Measurements from ENCODE around the gene KLHL34. TPM values are rescaled to one million over a fixed set of nuclear protein-coding genes. Genes with fewer than 3 reads are reported as not detected.

Gene KLHL34
- total RNA-seq, 1 donor from 2014 or later = not detected

DNA sequence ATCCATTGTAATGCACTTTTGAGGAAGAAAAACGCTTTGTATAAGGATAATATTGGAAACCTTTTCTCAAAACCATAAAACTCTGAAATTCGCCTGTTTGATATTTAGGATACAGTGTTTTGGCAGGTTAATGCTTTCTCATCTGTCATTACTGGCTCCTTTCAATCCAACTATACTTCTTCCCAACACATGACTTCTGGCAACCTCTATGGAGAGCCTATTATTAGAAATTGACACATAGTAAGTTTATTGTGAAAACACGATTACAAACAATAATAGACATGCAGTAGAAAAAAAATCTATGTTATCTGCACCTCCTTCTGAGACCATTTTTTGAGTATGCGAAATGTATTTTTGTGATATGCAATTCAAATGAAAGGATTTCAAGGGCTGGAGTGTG is 4.6 kb upstream of the KLHL34 start:
- Histone ChIP-seq H3K4me1 (ENCODE audit: insufficient read depth, low read length) (no peaks in the 10 kb centered on the region), H3K36me3 (ENCODE audit: insufficient read depth, low read length) (no peaks in the 10 kb centered on the region), H3K27me3 (ENCODE audit: insufficient read depth, low read length) (no peaks in the 10 kb centered on the region), H3K4me3 (ENCODE audit: insufficient read depth, low read depth, low read length) (no peak overlapping the region), H3K79me2 (ENCODE audit: insufficient read depth, low read length) (no peaks in the 10 kb centered on the region), H3K9me3 (ENCODE audit: insufficient read depth, low read depth, low read length) (no peaks in the 10 kb centered on the region), H3K4me2 (ENCODE audit: low read length) (no peak overlapping the region), H4K20me1 (ENCODE audit: insufficient read depth, low read length) (no peaks in the 10 kb centered on the region), H3K9ac (ENCODE audit: low read length) (no peak overlapping the region), H3K27ac (ENCODE audit: low read depth, low read length) (no peak overlapping the region), H2AFZ (ENCODE audit: low read depth, low read length) (no peak overlapping the region)
- no peaks in the 10 kb centered on the region for H3K9me3 Mint-ChIP-seq (ENCODE audit: unreplicated experiment)
- H3K4me3 Mint-ChIP-seq (ENCODE audit: unreplicated experiment) = no peak overlapping the region
- DNase-seq (ENCODE audit: low read depth) = no peak
- H3K27ac Mint-ChIP-seq (ENCODE audit: unreplicated experiment) = no peak overlapping the region
- H3K27me3 Mint-ChIP-seq (ENCODE audit: low read depth, unreplicated experiment) = peaks cover 7% of the 10 kb centered on the region
- H3K4me1 Mint-ChIP-seq (ENCODE audit: low read depth, unreplicated experiment) = peaks cover 4% of the 10 kb centered on the region
- FAIRE-seq = no peak
- TF ChIP-seq, protein P1, sequence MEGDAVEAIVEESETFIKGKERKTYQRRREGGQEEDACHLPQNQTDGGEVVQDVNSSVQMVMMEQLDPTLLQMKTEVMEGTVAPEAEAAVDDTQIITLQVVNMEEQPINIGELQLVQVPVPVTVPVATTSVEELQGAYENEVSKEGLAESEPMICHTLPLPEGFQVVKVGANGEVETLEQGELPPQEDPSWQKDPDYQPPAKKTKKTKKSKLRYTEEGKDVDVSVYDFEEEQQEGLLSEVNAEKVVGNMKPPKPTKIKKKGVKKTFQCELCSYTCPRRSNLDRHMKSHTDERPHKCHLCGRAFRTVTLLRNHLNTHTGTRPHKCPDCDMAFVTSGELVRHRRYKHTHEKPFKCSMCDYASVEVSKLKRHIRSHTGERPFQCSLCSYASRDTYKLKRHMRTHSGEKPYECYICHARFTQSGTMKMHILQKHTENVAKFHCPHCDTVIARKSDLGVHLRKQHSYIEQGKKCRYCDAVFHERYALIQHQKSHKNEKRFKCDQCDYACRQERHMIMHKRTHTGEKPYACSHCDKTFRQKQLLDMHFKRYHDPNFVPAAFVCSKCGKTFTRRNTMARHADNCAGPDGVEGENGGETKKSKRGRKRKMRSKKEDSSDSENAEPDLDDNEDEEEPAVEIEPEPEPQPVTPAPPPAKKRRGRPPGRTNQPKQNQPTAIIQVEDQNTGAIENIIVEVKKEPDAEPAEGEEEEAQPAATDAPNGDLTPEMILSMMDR (IDR thresholded peaks at IDR 0.05; ENCODE audit: insufficient read depth, low read depth, low read length) = no peak
- no peak for TF ChIP-seq EZH2 (IDR thresholded peaks at IDR 0.05; ENCODE audit: insufficient read depth, low read length)
- H3K36me3 Mint-ChIP-seq (ENCODE audit: low read depth, unreplicated experiment) = no peaks in the 10 kb centered on the region

DNA sequence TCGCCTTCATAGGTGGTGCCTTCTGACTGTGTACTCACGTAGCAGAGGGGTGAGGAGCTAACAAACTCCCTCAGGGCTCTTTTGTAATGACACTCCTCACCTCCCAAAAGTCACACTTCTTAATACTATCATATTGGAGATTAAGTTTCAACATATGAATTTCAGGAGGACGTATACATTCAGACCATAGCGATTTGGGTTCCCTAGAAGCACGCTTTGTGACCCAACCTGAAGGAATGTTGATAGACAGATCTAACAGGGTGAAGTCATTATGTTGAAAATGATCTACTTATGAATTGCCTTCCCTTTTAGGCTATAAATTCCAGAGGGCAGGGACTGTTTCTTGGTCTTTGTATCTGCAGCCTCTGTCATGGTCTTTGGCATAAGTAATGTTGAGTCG is 3.2 kb upstream of the KLHL34 start:
- H2AFZ ChIP-seq (ENCODE audit: low read depth, low read length) = no peak overlapping the region
- Mint-ChIP-seq H3K27ac (ENCODE audit: unreplicated experiment) (no peak overlapping the region), H3K4me1 (ENCODE audit: low read depth, unreplicated experiment) (no peaks in the 10 kb centered on the region), H3K4me3 (ENCODE audit: unreplicated experiment) (no peak overlapping the region), H3K27me3 (ENCODE audit: low read depth, unreplicated experiment) (peaks cover 7% of the 10 kb centered on the region), H3K36me3 (ENCODE audit: low read depth, unreplicated experiment) (no peaks in the 10 kb centered on the region), H3K9me3 (ENCODE audit: unreplicated experiment) (no peaks in the 10 kb centered on the region)
- no peaks in the 10 kb centered on the region for H3K27me3 ChIP-seq (ENCODE audit: insufficient read depth, low read length)
- no peaks in the 10 kb centered on the region for H3K36me3 ChIP-seq (ENCODE audit: insufficient read depth, low read length)
- H4K20me1 ChIP-seq (ENCODE audit: insufficient read depth, low read length) = no peaks in the 10 kb centered on the region
- H3K9ac ChIP-seq (ENCODE audit: low read length) = no peak overlapping the region
- no peaks in the 10 kb centered on the region for H3K79me2 ChIP-seq (ENCODE audit: insufficient read depth, low read length)
- FAIRE-seq = peak; percentile 78
- no peak for DNase-seq (ENCODE audit: low read depth)
- H3K4me2 ChIP-seq (ENCODE audit: low read length) = no peak overlapping the region
- H3K4me1 ChIP-seq (ENCODE audit: insufficient read depth, low read length) = no peaks in the 10 kb centered on the region
- no peak overlapping the region for H3K4me3 ChIP-seq (ENCODE audit: insufficient read depth, low read depth, low read length)
- no peak overlapping the region for H3K27ac ChIP-seq (ENCODE audit: low read depth, low read length)
- H3K9me3 ChIP-seq (ENCODE audit: insufficient read depth, low read depth, low read length) = no peaks in the 10 kb centered on the region
- no peak for TF ChIP-seq EZH2 (IDR thresholded peaks at IDR 0.05; ENCODE audit: insufficient read depth, low read length)
- TF ChIP-seq, protein P1 (IDR thresholded peaks at IDR 0.05; ENCODE audit: insufficient read depth, low read depth, low read length) = no peak

DNA sequence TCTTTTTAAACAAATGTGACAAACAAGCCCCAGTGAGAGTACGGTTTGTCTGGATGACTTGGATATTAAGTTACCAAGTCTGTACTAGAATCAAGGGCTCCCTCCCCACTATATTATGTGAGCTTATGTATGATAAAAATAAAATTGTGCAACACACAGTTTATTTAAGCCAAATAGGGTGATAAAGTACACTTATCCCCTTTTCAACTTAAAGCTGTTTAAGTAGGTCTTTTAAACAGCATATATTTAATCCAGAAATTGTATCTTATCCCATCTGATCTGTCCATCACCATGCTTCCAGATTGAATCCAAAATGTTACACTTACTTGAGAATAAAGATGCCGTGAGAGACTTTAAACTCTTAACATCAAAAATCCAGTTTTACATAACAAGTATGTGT is 2.0 kb upstream of the KLHL34 start:
- no peaks in the 10 kb centered on the region for H3K4me1 Mint-ChIP-seq (ENCODE audit: low read depth, unreplicated experiment)
- H3K27ac ChIP-seq (ENCODE audit: low read depth, low read length) = no peak overlapping the region
- no peaks in the 10 kb centered on the region for H3K27me3 ChIP-seq (ENCODE audit: insufficient read depth, low read length)
- H3K79me2 ChIP-seq (ENCODE audit: insufficient read depth, low read length) = no peaks in the 10 kb centered on the region
- no peaks in the 10 kb centered on the region for H3K9me3 Mint-ChIP-seq (ENCODE audit: unreplicated experiment)
- H3K36me3 Mint-ChIP-seq (ENCODE audit: low read depth, unreplicated experiment) = no peaks in the 10 kb centered on the region
- H3K9me3 ChIP-seq (ENCODE audit: insufficient read depth, low read depth, low read length) = no peaks in the 10 kb centered on the region
- H3K27me3 Mint-ChIP-seq (ENCODE audit: low read depth, unreplicated experiment) = peaks cover 7% of the 10 kb centered on the region
- no peak overlapping the region for H3K4me3 ChIP-seq (ENCODE audit: insufficient read depth, low read depth, low read length)
- DNase-seq (ENCODE audit: low read depth) = no peak
- no peak overlapping the region for H3K9ac ChIP-seq (ENCODE audit: low read length)
- no peak overlapping the region for H3K27ac Mint-ChIP-seq (ENCODE audit: unreplicated experiment)
- no peaks in the 10 kb centered on the region for H3K36me3 ChIP-seq (ENCODE audit: insufficient read depth, low read length)
- no peak for FAIRE-seq
- H3K4me2 ChIP-seq (ENCODE audit: low read length) = no peak overlapping the region
- H4K20me1 ChIP-seq (ENCODE audit: insufficient read depth, low read length) = no peaks in the 10 kb centered on the region
- H2AFZ ChIP-seq (ENCODE audit: low read depth, low read length) = no peak overlapping the region
- no peaks in the 10 kb centered on the region for H3K4me1 ChIP-seq (ENCODE audit: insufficient read depth, low read length)
- TF ChIP-seq EZH2 (IDR thresholded peaks at IDR 0.05; ENCODE audit: insufficient read depth, low read length) = no peak
- TF ChIP-seq, protein P1 (IDR thresholded peaks at IDR 0.05; ENCODE audit: insufficient read depth, low read depth, low read length) = no peak
- H3K4me3 Mint-ChIP-seq (ENCODE audit: unreplicated experiment) = no peak overlapping the region
